ENCODE measurements around the gene HOXA13.

HOXA13 gene

DNA sequence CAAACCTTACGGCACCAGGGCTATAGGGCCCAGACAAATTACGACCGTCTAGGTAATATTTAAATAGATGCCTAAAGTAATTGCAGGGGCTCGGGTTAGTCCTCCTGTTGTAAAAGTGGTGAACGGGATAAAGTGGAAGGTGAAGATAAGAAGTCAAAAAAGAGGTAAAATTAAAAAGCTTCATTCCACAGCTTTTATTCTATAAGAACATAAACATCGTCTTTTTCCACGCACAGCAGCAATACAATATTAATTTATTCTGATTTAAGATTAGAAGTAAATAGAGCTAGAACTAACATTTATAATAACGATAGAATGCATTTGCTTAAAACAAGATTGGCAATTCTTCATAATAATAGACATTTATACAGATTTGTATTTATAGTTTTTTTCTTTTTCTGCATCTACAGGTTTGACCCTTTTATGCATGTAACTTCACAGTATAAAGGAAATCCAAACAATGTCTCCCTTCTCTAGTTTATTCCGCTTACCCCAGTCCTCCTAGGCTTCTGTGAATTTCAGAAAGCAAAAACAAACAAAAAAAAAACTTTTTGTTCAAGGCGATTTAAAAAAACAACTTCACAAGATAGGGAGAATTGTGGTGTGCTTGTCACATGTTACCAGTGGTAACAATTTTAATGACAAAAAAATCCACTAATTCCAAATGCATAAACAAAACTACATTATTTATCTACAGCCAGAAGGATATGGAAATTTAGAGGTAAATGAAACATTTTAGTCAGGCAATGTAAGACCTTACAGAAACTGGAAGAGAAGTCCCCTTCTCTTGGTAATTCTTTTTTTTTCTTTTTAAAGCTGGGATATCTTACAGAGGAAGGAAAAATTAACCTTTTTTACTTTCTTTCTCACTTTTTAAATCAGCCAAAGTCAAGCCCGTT lies 29.2 kb downstream of the HOXA13 start:
- no peak overlapping the region for H3K4me3 ChIP-seq (ENCODE audit: low read length)
- TF ChIP-seq CTCF (IDR thresholded peaks at IDR 0.05; ENCODE audit: insufficient read depth, low read depth, low read length, missing control alignments) = no peak
- DNase-seq (ENCODE audit: low read depth) = no peak

GRCh38 chr7:27169658-27170425 lies 30.0 kb downstream of the HOXA13 start:
- H3K4me3 ChIP-seq (ENCODE audit: low read length) = no peak overlapping the region
- no peak for TF ChIP-seq CTCF (IDR thresholded peaks at IDR 0.05; ENCODE audit: insufficient read depth, low read depth, low read length, missing control alignments)
- no peak for DNase-seq (ENCODE audit: low read depth)

DNA sequence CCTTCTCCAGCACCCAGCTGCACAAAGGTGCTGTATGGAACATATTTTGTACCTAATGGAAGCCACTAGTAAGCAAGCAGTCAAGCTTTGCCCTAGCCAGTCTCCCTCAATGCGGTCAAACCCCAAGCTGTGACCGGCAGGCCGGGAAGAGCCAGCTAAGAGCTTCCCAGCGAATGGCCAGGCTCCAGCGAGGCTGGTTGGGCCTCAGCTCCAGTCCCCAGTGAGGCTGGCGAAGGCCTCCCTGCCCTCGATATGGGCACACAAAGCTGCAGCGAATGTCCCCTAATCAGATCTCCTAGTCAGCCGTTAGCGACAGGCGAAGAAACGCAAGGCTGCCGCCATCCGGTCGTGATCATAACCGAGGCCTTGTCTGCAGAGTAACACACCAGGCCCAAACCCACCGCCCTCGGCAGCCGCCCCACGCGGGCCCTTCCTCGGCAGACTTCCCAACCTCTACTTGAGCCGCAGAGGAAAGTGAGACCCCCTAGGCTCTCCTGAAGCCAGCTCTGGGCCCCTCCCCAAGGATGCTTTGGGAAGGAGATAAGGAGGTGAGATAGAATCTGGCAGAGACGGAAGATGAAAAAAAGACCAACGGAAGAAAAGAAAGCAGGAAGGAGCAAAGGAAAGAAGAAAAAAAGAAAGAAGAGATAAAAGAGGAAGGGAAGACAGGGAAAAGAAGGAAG lies 31.5 kb downstream of the HOXA13 start:
- H3K4me3 ChIP-seq (ENCODE audit: low read length) = no peak overlapping the region
- TF ChIP-seq CTCF (IDR thresholded peaks at IDR 0.05; ENCODE audit: insufficient read depth, low read depth, low read length, missing control alignments) = no peak
- DNase-seq (ENCODE audit: low read depth) = no peak

DNA sequence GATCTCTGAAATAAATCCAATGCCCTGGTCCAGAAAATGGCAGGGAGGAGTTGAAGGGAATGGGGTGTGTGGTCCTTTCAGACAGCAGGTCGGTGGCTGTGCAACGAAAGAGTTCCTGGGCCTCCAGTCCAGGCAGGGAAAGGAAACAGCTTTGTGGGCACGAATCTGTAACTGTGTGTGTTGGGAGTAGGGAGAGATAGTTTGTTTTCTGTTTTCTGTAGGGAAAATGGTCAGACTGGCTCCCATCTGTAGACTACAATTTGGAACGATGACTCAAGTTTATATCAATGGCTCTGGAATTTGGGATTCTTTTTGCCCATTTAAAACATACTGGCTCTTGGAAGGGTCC lies 32.0 kb downstream of the HOXA13 start:
- H3K4me3 ChIP-seq (ENCODE audit: low read length) = no peak overlapping the region
- DNase-seq (ENCODE audit: low read depth) = no peak
- no peak for TF ChIP-seq CTCF (IDR thresholded peaks at IDR 0.05; ENCODE audit: insufficient read depth, low read depth, low read length, missing control alignments)

- no peak for TF ChIP-seq CTCF (IDR thresholded peaks at IDR 0.05; ENCODE audit: insufficient read depth, low read depth, low read length, missing control alignments)
- DNase-seq (ENCODE audit: low read depth) = no peak
- H3K4me3 ChIP-seq (ENCODE audit: low read length) = no peak overlapping the region
These were observed 33.1 kb downstream of the HOXA13 start for GRCh38 chr7:27166531-27167505.

DNA sequence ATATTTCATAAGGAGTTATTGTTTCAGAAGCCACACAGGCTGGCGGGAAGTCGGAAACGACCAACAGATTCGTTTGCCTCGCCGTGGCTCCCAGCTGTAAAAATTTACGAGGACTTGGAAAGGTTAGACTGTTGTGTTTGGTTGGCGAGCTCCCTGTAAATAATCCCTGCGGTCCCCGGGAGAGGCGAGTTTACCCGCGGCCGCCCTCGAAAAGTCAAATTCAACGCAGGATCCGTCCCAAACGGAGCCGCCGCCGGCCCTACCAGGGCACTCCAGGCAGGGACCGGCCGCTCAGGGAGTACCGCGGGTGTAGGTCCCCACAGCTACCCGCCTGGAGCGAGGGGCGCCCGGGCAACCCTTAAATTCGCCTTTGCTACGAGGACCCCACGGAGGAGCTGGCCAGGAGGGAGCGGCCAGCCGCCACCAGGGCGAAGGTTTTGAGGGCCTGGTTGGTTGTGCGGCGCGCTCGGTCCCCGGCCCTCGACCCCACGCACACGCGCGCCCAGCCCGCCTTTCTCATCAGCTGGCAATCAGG lies 33.8 kb downstream of the HOXA13 start:
- TF ChIP-seq CTCF (IDR thresholded peaks at IDR 0.05; ENCODE audit: insufficient read depth, low read depth, low read length, missing control alignments) = no peak
- H3K4me3 ChIP-seq (ENCODE audit: low read length) = no peak overlapping the region
- DNase-seq (ENCODE audit: low read depth) = no peak
